Caco-2 (cell line): ENCODE data around the gene ARNT2. TPM values are rescaled to one million over a fixed set of nuclear protein-coding genes. Genes with fewer than 3 reads are reported as not detected.

Experiments
- BruUV-seq: library from RNA; stranded (reverse); fragments of 400-500 nt; replicated peaks from 2 replicates; lab custom pipeline; 2021; lab: Mats Ljungman, UMichigan
- CTCF ChIA-PET: fragments of 300-600 bp; sonication (Branson Sonifier 250); formaldehyde crosslinking; loops from one replicate; lab custom pipeline; 2022; ENCODE audit warnings: antibody characterized with exemption; lab: Charles Lee
- POLR2A ChIA-PET: fragments of 300-600 bp; sonication (Branson Sonifier 250); formaldehyde crosslinking; loops from one replicate; lab custom pipeline; 2022; ENCODE audit warnings: antibody characterized with exemption; lab: Charles Lee
- DNase-seq, 2 experiments: peaks; one replicate each; pipeline versions ENCODE4 v3.0.0 to v3.0.0-alpha.2; 2020 to 2022
- H3K27me3 ChIP-seq: replicated peaks from 2 replicates; pipeline ENCODE4 v1.6.0; 2011; ENCODE audit warnings: low read length; ENCODE audit not compliant: control insufficient read depth, insufficient read depth
- H3K36me3 ChIP-seq: 2 replicates; pipeline ENCODE4 v1.5.1; 2011; ENCODE audit warnings: low read length; ENCODE audit not compliant: control insufficient read depth, insufficient read depth
- H3K4me1 ChIP-seq: fragments of 250-450 bp; sonication (Bioruptor Pico); 2 replicates; pipeline ENCODE4 v1.5.1; 2020; ENCODE audit warnings: mild to moderate bottlenecking
- H3K4me3 ChIP-seq: 2 replicates; pipeline ENCODE4 v1.5.1; 2011; ENCODE audit warnings: low read depth, mild to moderate bottlenecking, control low read depth, low read length
- H3K9me3 ChIP-seq: fragments of 250-450 bp; sonication (Bioruptor Pico); 2 replicates; pipeline ENCODE4 v1.5.1; 2020; ENCODE audit warnings: mild to moderate bottlenecking, moderate library complexity
- H3K27ac Mint-ChIP-seq: one replicate; pipeline ENCODE4 v1.8.0; 2022; ENCODE audit warnings: mixed read lengths; ENCODE audit not compliant: unreplicated experiment
- H3K27me3 Mint-ChIP-seq: one replicate; pipeline ENCODE4 v1.8.0; 2022; ENCODE audit warnings: mixed read lengths; ENCODE audit not compliant: insufficient read depth, unreplicated experiment
- H3K36me3 Mint-ChIP-seq: one replicate; pipeline ENCODE4 v1.8.0; 2022; ENCODE audit warnings: mild to moderate bottlenecking, mixed read lengths; ENCODE audit not compliant: insufficient read depth, unreplicated experiment
- H3K4me1 Mint-ChIP-seq: one replicate; pipeline ENCODE4 v1.8.0; 2022; ENCODE audit warnings: low read depth, mixed read lengths; ENCODE audit not compliant: unreplicated experiment
- H3K4me3 Mint-ChIP-seq: one replicate; pipeline ENCODE4 v1.8.0; 2022; ENCODE audit warnings: mild to moderate bottlenecking, moderate library complexity, mixed read lengths; ENCODE audit not compliant: unreplicated experiment
- H3K9me3 Mint-ChIP-seq: one replicate; pipeline ENCODE4 v1.8.0; 2022; ENCODE audit warnings: mixed read lengths; ENCODE audit not compliant: unreplicated experiment
- intact Hi-C: fragments of 100-400 bp; cut with micrococcal nuclease; formaldehyde crosslinking; loops from one replicate; pipeline ENCODE4 v1.10.0; 2022; ENCODE audit not compliant: unreplicated experiment
- total RNA-seq: library from RNA; stranded (reverse); gene quantifications from 2 replicates; pipeline ENCODE4 v1.2.3, GENCODE V29; 2022
- TF ChIP-seq, protein P1 (sequence below), 2 experiments: fragments of 200-600 bp in 1 of 2; IDR thresholded peaks; 1 replicate in 1 of 2; 2 replicates in 1 of 2; pipeline versions ENCODE4 v1.5.1 to v1.8.0; 2011 to 2022; ENCODE audit warnings: antibody characterized with exemption in 1 of 2, control low read depth in 1 of 2, inconsistent platforms in 1 of 2, low read depth in 1 of 2, low read length in 1 of 2, mild to moderate bottlenecking in 1 of 2, moderate library complexity in 1 of 2; ENCODE audit not compliant: insufficient read depth in 1 of 2, severe bottlenecking in 1 of 2, unreplicated experiment in 1 of 2

ARNT2 gene
- total RNA-seq, 1 experiment from 2014 or later, result 0.23 TPM

GRCh38 chr15:80585544-80586018 is 181.4 kb downstream of the ARNT2 start:
- TF ChIP-seq, protein P1, sequence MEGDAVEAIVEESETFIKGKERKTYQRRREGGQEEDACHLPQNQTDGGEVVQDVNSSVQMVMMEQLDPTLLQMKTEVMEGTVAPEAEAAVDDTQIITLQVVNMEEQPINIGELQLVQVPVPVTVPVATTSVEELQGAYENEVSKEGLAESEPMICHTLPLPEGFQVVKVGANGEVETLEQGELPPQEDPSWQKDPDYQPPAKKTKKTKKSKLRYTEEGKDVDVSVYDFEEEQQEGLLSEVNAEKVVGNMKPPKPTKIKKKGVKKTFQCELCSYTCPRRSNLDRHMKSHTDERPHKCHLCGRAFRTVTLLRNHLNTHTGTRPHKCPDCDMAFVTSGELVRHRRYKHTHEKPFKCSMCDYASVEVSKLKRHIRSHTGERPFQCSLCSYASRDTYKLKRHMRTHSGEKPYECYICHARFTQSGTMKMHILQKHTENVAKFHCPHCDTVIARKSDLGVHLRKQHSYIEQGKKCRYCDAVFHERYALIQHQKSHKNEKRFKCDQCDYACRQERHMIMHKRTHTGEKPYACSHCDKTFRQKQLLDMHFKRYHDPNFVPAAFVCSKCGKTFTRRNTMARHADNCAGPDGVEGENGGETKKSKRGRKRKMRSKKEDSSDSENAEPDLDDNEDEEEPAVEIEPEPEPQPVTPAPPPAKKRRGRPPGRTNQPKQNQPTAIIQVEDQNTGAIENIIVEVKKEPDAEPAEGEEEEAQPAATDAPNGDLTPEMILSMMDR (IDR thresholded peaks at IDR 0.05; ENCODE audit: insufficient read depth in 1 of 2, low read depth in 1 of 2, low read length in 1 of 2, severe bottlenecking in 1 of 2, unreplicated experiment in 1 of 2), result no peak
- Mint-ChIP-seq H3K4me1 (peaks cover 28% of the 10 kb centered on the region), H3K9me3 (no peaks in the 10 kb centered on the region), H3K4me3 (no peak overlapping the region), H3K27me3 (no peaks in the 10 kb centered on the region), H3K27ac (no peak overlapping the region), H3K36me3 (no peaks in the 10 kb centered on the region)
- ChIA-PET CTCF (no interaction called here), POLR2A (no interaction called here)
- Histone ChIP-seq H3K4me3 (no peak overlapping the region), H3K9me3 (no peaks in the 10 kb centered on the region), H3K27me3 (no peaks in the 10 kb centered on the region), H3K36me3 (no peaks in the 10 kb centered on the region), H3K4me1 (peaks cover 6% of the 10 kb centered on the region)
- DNase-seq, result no peak
- intact Hi-C loops, result loop anchor here (2.0 kb wide), 1 partner anchor 19 kb away; no protein-coding TSS in a partner anchor
- no TSS peak for BruUV-seq

DNA sequence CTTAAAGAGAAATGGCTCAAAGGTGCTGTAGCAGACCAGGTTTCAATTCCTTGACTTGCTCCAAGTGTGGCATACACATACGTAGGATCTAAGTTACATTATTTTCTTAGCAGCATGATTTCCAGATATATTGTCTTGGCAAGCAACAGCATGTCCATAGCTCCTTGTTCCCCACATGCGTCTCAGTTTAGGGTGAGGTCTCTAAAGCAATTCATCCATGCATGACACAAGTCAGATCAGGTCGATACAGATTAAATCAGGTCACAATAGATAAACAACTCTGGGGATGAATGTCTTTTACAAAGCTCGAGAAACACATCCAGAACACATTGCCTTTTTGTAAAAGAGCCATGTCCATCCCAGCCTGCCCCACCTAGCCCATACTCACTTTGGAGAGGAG is 182.0 kb downstream of the ARNT2 start:
- TF ChIP-seq, protein P1 (IDR thresholded peaks at IDR 0.05; ENCODE audit: insufficient read depth in 1 of 2, low read depth in 1 of 2, low read length in 1 of 2, severe bottlenecking in 1 of 2, unreplicated experiment in 1 of 2), result no peak
- no TSS peak for BruUV-seq
- peaks cover 28% of the 10 kb centered on the region for H3K4me1 Mint-ChIP-seq
- POLR2A ChIA-PET, result no interaction called here
- Histone ChIP-seq H3K36me3 (no peaks in the 10 kb centered on the region), H3K4me1 (peaks cover 6% of the 10 kb centered on the region), H3K27me3 (no peaks in the 10 kb centered on the region), H3K4me3 (no peak overlapping the region), H3K9me3 (no peaks in the 10 kb centered on the region)
- CTCF ChIA-PET, result no interaction called here
- intact Hi-C loops, result no loop called here
- no peaks in the 10 kb centered on the region for H3K36me3 Mint-ChIP-seq
- H3K27me3 Mint-ChIP-seq, result no peaks in the 10 kb centered on the region
- no peak overlapping the region for H3K27ac Mint-ChIP-seq
- no peak for DNase-seq
- H3K9me3 Mint-ChIP-seq, result no peaks in the 10 kb centered on the region
- no peak overlapping the region for H3K4me3 Mint-ChIP-seq

DNA sequence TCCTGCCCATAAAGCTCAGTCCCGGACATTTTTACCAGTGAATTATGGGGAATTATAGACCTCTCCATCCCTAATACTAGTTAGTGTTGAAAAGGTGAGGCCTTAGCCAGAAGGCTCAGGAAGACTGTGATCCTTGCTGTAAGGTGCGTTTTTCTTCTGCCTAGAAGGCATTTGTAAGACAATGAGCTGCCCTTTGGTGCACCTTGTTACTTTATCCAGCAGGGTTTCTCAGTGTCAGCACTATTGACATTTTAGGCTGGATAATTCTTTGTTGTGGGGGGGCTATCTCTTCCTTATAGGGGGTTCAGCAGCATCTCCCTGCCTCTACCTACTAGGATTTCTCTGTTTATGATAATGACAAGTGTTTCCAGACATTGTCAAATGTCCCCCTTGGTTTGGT is 182.8 kb downstream of the ARNT2 start:
- Mint-ChIP-seq H3K4me1 (peaks cover 28% of the 10 kb centered on the region), H3K9me3 (no peaks in the 10 kb centered on the region), H3K27me3 (no peaks in the 10 kb centered on the region), H3K4me3 (no peak overlapping the region), H3K36me3 (no peaks in the 10 kb centered on the region), H3K27ac (no peak overlapping the region)
- no peak overlapping the region for H3K4me3 ChIP-seq
- TF ChIP-seq, protein P1 (IDR thresholded peaks at IDR 0.05; ENCODE audit: insufficient read depth in 1 of 2, low read depth in 1 of 2, low read length in 1 of 2, severe bottlenecking in 1 of 2, unreplicated experiment in 1 of 2), result no peak
- peaks cover 6% of the 10 kb centered on the region for H3K4me1 ChIP-seq
- ChIA-PET CTCF (no interaction called here), POLR2A (no interaction called here)
- no peaks in the 10 kb centered on the region for H3K36me3 ChIP-seq
- no TSS peak for BruUV-seq
- DNase-seq, result no peak
- no peaks in the 10 kb centered on the region for H3K27me3 ChIP-seq
- intact Hi-C loops, result no loop called here
- H3K9me3 ChIP-seq, result no peaks in the 10 kb centered on the region
